ENCODE measurements around the gene ESRRA.

The ESRRA gene

DNA sequence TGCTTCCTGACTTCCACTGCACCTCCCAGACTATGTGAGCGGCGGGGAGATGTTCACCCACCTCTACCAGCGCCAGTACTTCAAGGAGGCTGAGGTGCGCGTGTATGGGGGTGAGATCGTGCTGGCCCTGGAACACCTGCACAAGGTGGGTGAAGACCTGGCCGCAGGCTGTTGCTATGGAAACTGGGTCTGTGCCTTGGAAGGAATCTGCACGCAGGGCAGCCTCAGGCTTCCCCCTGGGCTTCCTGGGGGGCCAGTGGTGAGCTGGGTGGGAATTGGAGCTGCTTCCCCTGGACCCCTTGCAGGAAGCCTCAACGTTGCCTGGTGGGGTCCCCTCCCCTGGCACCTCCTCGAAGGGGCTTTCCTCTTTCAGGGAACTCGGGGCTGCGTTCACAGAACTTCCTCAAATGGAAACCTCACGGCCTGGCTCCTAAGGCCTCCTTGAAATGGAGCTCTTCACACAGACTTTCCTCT is 55.2 kb downstream of the ESRRA start:
- DNase-seq (ENCODE audit: insufficient read length, low spot score) (no peak), FAIRE-seq (no peak)

DNA sequence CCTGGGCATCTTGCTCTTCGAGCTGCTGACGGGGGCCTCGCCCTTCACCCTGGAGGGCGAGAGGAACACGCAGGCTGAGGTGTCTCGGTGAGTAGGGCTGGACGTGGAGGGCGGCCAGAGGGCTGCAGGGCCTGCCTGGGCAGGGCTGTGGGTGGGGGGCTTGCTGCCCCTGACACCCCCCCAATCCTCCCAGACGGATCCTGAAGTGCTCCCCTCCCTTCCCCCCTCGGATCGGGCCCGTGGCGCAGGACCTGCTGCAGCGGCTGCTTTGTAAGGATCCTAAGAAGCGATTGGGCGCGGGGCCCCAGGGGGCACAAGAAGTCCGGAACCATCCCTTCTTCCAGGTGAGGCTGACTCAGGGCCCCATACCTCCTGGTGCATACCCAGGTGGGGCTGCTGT is 56.3 kb downstream of the ESRRA start:
- FAIRE-seq (no peak), DNase-seq (ENCODE audit: insufficient read length, low spot score) (no peak)

DNA sequence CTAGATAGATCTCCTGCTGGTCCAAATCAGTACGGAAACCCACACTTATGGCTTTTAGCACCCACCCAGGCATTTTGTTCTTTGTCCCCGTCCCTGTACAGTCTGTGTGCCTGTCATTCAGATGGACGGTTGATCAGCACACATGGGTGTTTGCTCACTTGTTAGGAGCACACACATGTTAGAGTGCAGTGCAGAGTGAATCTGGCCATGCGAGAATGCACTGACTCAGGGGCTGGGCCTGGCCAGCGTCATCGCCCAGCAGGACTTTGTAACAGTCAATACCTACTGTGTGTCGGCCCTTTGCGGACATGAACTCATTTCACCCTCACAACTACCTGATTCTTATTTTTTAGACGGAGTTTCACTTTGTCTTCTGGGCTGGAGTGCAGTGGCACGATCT is 57.0 kb downstream of the ESRRA start:
- DNase-seq (ENCODE audit: insufficient read length, low spot score) (no peak), FAIRE-seq (no peak)

DNA sequence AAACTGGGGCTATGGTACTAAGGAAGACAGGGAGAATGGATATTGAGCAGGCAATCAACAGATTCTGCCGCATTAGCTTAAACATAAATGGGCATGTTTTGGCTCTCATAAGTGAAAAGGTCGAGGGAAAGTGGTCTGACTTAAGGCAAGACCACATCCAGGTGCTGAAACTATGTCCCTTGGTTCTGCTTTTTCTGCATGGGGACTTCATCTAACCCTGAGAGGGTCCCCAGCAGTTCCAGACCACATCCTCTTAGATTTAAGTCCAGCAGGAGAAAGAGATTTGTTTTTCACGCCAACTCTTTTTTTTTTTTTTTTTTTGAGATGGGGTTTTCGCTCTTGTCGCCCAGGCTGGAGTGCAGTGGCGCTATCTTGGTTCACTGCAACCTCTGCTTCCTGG is 59.1 kb downstream of the ESRRA start:
- FAIRE-seq (no peak), DNase-seq (ENCODE audit: insufficient read length, low spot score) (no peak)

DNA sequence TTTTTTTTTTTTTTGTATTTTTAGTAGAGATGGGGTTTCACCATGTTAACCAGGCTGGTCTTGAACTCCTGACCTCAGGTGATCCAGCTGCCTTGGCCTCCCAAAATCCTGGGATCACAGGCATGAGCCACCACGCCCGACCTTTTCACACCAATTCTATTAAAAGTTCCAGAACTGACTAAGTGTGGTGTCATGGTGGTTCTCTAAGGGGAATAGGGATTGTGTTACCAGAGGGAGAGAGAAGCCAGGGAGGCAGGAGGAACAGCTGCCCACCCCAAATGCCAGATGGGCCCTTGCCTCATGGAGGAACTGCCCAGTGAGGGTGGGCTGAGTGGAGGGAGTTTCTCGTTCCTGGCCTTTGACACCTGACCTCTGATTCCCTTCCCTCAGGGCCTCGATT is 59.6 kb downstream of the ESRRA start:
- DNase-seq (ENCODE audit: insufficient read length, low spot score), result no peak
- no peak for FAIRE-seq
